Hepatocyte (in vitro differentiated cells): ENCODE results near the gene KANK4.

Source experiments
- CTCF ChIP-seq: fragments of 200-600 bp; sonication (generic); IDR thresholded peaks from 2 replicates; pipeline ENCODE4 v1.5.1; 2016; ENCODE audit warnings: antibody characterized with exemption, mild to moderate bottlenecking; ENCODE audit not compliant: poor library complexity
- EZH2 ChIP-seq: fragments of 200-600 bp; sonication (generic); IDR thresholded peaks from 2 replicates; pipeline ENCODE4 v1.6.1; 2016; ENCODE audit warnings: antibody characterized with exemption, mild to moderate bottlenecking, borderline replicate concordance

GRCh38 chr1:62285440-62285839 lies 33.8 kb downstream of the KANK4 start:
- TF ChIP-seq CTCF = no peak
- TF ChIP-seq EZH2 = no peak
